Activated gamma-delta T cell (primary cell): Measurements from ENCODE around the gene CGB7.
"Not testable (repeated sequence)": the region's sequence is repeated elsewhere in the genome, so short reads cannot be mapped to it uniquely, and the experiment has no call there.

ENCODE experiments used
- DNase-seq: peaks from one replicate; lab custom pipeline; 2025; lab: John Stamatoyannopoulos, UW
- total RNA-seq, 2 donors: gene quantifications; one replicate each; lab custom pipeline; 2026; lab: John Stamatoyannopoulos, UW

CGB7 gene
- total RNA-seq = 0 to 0.04 reads per million in 2 donors

DNA sequence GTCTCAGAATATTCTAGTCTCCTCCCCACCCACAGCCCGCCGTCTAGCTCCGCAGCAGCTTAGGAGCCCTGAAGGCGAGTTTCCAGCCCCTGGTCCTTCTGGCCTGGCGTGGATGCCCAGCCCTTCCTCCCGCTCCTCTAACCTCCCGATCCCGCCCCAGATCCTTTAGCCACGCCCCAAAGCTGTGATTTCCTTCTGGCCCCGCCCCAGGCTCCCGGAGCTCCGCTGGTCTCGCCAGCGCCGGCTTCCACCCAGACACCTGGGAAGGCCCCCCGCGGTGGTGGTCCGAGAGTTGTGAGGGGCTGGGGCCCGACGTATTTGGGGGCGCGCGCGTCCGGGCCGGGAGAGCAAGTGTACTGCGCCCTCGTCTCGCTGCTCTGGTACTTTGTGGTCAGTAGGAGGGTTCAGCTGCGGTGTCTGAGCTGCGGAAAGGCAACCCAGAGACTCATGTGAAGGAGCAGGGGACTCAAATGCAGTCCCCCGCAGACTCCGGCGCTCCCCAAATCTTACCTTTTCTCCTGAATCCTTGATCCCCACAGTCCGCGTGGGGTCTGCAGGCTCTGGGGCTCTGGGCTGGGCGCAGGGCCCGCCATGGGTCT is at the start of gene CGB7:
CGB7 (minus strand) TSS at position 114 of the 599 bp plus-strand sequence. CDS start 2,374 bp downstream, outside the sequence.
- no peak for DNase-seq

DNA sequence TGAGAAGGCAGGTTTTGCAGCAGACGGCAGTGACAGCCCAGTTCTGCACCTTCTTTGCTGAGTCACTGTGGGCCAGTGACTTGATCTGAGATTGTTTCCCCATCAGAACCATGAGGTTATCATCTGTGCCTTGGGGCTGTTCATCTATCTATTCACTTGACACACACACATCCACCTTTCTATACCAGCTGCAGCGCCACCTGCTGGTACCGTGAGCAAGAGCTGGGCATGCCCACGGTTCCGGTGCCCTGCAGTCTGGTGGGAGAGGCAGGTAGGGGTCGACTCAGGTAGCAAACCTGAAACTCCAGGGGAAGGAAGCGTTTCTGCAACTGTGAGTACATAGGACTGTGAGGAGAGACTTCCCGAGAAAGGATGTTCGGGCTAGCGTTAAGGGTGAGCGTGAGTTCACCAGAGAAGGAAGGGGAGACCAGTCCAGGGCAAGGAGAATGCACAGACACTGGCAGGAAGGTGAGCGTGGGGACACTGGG is 49.1 kb upstream of the CGB7 start:
- no peak for DNase-seq

DNA sequence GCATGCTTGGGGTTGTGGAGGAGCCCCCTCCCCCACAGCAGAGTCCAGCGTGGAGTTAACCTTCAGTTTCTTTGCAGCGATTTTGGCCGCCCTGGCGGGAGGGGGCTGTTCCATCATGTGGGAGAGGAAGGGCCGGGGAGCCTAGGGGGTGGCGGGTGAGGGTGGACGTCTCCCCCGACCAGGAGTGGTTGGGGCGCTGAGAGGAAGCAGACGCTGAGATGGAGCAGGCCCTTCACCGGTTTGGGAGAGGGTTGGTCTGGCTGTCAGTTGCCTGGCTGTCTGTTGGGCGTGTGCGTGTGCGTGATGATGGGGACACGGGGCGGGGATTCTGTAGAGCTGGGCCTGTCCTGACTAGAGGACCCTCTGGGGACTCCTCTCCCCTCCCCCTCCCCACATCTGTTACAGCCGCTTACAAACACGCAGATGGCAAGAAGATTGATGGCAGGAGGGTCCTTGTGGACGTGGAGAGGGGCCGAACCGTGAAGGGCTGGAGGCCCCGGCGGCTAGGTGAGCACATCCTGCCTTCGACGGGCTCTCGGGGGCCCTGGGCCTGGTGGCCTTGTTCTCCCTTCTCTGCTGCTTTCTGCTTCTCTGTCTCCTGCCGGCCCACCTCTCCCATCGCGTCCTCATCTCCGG is 46.8 kb upstream of the CGB7 start:
- DNase-seq = no peak

DNA sequence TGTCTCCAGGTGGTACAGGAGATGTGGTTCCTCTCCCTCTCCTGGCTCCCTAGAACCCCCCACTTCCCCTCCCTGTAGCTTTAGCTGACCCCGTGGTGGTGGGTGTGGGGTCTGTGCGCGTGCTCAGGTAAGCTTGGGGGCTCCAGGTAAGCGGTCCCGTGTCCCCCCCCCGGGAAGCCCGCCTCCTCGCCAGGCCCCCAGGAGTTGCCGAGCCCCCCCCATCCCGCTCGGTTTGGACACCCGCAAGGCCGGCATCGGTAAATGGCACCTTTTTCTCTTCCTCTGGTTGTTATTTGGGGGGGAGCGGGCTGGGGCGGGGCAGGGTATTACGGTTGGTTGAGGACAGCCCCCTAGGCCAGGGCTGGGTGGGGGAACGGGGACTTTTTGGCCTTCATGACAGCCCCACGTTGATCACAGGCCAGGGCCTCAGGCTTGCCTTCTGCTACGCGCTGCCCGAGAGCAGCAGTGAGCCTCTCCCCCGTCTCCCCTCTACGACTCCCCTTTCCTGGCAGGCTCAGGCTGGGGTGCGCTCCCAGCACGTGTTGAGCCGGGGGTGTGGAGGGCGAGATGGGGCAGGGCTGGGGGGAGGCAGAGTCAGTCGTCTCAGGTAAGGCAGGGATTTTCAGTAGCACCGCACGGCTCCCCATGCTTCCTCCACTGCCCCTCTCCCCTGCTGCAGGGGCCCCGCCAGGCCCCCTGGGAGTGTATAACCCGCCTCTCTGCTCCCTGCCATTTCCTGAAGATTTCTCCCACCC is 46.0 kb upstream of the CGB7 start:
- DNase-seq = no peak

DNA sequence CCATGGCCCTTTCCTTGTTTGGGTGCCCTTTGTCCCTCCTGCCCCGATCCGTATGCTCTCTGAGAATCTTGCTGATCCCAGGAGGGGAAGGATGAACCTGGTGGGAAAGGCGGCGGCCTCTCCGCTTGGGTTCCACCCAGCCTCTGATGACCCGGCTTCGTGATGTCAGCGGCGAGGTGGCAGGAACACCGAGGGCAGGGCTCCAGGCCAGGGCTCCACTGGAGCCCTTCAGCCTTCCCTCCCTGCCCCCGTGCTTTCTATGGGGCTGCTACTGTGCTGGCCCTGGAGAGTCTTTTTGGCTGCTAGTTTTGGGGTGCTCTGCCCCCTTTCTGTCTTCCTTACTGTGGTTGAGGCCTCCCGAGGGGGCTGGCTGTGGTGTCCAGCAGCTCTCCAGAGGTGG is 44.8 kb upstream of the CGB7 start:
- no peak for DNase-seq

DNA sequence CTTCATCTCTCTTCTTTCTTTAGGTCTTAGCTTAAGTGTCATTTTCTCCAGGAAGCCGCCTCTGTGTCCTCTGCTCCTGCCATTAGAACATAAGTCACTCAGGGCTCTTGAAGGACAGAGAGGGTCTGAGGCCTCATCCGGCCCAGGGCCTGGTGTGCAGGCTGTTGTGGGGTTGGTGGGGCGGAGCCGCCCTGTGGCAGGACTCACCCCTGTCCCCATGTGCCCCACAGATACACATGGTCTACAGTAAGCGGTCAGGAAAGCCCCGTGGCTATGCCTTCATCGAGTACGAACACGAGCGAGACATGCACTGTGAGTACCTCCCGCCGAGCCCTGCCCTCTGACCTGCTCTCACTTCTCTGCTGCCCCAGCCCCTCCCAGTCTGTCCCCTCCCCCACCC is 43.6 kb upstream of the CGB7 start:
- DNase-seq = no peak

DNA sequence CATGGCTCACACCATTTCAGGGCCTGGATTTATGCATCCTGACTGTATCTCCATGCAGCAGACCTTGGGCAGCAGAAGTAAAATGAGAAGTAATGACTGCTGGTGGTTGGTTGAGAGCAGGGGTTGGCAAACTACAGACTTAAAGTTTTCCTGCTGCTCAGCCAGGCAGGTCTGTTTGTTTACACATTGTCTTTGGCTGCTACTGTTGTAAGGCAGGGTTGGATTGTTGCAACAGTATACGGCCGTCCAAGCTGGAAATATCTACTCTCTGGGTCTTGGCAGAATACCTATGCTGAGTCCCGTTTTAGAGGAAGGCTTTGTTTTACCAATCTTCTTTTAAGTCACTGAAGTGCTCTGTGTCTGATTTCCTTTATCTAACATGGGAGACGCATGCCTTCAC is 41.2 kb upstream of the CGB7 start:
- DNase-seq = no peak

DNA sequence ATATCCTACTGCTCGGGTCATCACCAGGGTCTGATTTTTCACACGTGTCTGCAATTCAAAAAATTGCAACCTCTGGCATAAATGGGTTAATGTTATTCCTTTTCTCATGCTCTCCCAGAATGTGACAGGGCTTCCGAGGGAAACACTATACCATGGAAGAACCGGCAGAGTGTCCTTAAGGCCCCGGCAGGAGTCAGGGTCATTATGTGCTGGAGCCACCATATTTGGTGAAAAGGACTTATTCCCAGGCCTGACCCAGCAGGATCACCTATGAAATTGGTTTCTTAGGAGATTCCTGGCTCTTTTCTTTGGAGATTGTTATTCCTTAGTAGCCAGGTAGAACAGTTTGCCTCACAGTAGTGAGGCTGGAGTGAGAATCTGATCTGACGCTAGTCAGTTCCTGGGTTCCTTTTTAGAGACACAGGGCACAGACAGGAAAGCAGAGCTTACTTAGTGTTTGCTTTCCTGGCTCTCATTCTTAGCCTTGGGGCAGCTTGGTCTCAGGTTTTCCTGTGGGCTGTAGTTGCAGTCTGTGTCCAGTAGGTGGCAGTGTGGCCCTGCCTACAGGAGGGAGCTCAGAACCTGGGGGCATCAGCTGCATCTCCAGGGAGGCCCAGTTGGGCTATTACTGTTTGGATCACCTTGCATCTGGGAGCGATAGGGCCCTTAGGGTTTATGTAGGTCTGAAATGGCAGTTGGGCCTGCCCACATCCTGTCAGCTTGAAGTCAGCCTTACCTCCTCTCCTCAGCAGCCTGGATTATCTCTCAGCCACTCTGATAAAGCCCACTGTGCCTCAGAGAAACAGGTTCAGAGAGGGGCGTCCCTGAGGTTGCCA is 40.1 kb upstream of the CGB7 start:
- DNase-seq = no peak

DNA sequence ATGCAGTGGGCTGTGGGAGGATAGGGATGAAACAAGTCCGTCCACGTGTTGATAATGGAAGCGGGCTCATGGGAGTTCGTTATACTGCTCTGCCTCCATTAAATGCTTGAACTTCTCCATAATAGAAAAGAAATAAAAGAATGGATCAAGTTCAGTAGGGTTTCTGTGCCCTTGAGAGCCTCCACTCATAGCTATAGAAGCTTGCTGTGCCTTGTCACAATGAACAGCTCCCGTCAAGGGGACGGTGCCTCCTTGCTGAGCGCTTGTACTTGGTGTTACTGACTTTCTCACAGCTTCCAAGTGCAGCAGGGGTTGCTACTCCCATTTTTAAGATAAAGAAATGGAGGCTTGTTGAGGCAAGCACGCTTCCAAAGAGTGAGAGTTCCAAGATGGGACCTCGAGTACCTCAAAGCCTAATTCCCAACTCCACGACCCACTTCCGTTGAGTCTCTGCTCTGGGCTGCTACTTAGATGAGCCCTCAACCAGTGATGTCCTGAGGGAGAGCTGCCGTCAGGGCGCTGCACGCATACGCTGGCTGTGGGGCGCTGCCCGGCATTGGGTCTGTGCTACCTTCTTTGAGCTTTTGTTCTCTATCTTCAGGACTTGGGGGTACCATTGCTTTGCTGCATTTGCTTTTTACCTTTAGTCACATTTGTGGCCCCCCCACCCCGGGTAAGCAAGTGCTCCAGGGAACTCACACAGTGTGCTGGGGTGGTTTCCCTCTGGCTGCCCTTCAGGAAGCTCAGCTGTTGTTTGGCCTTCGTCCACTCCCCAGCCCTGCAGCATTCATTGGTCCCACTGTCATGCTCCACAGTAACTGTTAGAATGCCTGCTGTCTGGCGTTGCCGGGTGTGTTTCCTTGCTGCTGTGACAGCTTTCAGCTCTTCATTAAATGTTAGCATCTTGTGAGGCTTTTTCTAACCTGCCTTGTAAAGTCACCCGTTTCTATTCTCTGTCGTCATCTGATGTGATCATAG is 37.2 kb upstream of the CGB7 start:
- DNase-seq = no peak

DNA sequence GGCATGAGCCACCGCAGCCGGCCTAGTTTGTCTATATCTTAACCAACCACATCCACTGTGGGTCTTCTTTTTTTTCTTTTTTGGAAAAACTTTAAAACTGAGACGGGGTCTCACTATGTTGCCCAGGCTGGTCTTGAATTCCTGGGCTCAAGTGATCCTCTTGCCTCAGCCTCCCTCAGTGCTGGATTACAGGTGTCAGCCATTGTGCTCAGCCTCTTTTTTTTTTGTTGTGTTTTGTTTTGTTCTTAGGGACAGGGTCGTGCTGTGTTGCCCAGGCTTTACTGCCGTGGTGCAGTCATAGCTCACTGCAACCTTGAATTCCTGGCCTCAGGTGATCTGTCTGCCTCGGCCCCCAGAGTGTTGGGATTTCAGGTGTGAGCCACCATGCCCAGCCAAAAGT is 35.1 kb upstream of the CGB7 start:
- no peak for DNase-seq

DNA sequence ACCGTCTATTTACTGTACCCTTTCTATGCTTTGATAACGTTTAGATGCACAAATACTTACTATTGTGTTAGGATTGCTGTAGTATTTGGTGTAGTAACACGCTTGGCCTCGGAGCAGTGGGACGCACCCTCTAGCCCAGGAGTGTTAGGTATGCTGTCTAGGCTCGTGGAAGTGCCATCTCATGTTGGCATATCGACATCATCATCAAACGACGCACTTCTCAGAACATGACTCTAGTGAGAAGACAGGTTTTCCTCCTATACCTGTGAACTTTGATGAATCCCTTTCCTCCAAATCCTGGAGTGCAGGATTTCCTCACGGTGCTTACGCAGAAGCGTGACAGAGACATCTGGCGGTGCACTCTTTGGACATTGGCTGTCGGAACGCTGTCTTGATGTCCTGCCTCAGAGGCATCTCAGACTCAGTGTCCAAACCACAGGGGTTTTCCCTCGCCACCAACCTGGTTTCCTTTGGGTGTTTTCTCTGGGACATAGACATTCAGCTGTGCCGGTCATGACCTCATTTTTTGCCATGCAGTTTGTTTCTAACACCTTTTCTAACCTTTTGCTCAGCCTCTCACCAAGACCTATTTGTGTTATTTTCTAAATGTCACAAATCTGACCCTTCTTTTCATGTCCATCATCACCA is 34.0 kb upstream of the CGB7 start:
- DNase-seq = no peak

DNA sequence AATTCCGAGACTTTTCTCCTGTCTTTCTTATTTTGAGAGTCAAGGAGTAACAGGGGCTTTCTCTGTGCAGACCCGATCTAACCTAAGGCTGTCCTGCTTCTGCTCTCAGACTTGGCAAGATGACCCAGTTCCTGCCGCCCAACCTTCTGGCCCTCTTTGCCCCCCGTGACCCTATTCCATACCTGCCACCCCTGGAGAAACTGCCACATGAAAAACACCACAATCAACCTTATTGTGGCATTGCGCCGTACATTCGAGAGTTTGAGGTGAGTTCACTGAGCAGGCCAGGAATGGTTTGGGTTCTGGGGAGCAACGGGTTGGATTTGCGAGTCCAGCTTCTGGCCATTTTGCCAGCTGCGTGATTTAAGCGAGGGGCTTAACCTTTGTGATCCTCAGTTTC is 28.7 kb upstream of the CGB7 start:
- no peak for DNase-seq

DNA sequence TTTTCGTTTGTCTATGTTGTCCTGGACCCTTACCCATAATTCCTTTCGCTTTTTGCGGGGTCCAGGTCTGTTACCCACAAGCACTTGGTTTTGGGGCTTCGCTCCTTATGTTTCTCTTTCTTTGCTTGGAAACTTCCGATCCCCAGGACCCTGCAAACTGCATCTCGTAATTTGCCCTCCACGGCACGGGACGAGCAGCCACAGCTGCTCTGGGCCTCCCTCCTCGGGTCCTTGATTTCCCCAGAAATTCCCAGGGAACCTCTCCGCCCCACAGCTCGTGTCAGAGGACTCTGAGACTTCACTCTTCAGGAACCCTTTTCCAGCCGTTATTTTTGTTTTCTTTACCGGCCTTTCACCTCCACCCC is 28.3 kb upstream of the CGB7 start:
- no peak for DNase-seq

DNA sequence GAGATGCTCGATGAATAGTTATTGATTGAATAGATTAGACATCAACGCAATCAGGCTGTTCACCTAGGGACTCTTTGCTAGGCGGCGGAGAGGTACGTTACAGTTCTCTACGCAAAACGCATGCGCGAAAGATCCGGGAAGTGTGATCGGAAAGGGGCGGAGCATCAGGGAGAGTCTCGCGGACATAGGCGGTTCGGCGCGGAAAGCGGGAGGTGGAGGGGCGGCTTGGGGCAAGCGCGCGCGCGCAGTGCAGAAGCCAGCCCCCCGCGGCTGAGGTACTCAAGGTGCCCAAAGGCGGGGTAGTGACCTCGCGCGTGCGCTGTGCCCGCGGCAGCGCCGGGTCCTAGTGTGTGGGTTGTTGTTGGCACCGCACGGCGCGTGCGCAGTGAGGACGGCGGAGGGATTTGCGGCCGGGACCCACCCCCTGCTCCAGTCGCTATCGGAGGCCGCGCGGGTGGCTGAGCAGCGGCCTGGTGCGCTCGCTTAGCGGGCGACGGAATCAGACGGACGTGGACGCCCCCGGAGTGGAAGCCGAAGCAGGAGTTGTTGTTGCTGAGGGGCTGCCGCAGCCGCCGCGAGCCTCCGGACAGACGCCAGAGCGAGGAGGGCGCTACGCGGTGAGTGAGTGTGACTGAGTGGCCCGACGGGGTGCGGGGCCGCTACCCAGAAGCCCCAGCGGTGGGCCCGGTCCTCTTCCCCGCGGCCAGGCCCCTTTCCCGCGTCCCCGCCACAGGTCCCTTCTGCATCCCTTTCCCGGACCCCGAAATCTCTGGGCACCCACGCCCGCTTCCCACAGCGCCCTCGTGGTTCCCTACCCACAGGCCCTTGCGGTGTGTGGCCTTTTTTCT is 27.7 kb upstream of the CGB7 start, which contains the start of gene SNRNP70:
SNRNP70 (plus strand) TSS at position 432 of the 848 bp plus-strand sequence. CDS start 964 bp downstream, outside the sequence.
- peak; percentile 100 for DNase-seq

DNA sequence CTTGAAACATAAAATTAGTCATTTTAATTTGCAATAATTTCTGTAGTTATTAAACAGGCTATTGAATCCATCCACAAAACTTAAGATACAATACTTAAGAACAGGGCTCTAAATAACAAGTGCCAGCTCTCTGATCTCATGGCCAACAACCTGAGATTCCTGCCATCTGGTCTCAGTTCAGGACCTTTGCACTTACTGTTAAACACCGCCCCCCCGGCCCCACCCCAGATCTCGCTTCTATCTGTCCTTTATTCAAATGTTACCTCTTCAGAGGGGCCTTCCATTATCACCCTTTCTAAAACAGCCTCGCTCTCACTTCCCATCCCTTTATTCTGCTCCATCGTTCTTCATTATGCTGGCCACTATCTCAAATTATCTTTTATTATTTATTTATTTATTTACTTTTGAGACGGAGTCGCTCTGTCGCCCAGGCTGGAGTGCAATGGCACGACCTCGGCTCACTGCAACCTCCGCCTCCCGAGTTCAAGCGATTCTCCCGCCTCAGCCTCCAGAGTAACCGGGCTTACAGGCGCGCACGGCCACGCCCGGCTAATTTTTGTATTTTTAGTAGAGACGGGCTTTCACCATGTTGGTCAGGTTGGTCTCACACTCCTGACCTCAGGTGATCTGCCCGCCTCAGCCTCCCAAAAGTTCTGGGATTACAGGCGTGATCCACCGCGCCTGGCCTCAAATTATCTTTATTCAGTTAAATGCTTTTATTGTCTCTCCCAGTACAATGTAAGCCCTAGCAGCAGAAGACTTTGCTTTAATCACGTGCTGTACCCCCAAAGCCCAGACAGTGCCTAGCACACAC is 26.9 kb upstream of the CGB7 start:
- DNase-seq = no peak

DNA sequence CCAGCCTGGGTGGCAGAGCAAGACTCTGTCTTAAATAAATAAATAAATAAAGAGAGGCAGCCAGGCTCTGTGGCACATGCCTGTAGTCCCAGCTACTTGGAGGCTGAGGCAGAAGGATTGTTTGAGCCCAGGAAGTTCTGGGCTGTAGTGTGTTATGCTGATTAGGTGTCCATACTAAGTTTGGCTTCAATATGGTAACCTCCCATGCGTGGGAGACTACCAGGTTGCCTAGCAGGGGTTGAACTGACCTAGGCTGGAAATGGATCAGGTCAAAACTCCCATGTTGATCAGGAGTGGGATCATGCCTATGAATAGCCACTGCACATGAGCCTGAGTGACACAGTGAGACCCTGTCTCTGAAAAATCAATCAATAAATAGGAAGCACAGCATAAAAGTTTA is 23.7 kb upstream of the CGB7 start:
- DNase-seq = no peak

DNA sequence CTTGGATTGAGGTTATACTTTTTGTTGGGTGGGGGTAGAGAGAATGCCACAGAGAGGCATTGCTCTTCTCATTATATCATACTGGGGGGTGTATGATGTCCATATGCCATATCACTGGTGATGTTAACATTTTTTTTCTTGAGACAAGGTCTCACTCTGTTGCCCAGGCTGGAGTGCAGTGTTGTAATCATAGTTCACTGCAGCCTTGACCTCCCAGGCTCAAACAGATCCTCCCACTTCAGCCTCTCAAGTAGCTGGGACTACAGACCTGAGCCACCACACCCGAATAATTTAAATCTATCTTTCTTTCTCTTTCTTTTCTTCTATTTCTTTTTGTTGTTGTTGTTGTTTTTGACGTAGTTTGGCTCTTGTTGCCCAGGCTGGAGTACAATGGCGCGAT is 22.8 kb upstream of the CGB7 start:
- DNase-seq = no peak

DNA sequence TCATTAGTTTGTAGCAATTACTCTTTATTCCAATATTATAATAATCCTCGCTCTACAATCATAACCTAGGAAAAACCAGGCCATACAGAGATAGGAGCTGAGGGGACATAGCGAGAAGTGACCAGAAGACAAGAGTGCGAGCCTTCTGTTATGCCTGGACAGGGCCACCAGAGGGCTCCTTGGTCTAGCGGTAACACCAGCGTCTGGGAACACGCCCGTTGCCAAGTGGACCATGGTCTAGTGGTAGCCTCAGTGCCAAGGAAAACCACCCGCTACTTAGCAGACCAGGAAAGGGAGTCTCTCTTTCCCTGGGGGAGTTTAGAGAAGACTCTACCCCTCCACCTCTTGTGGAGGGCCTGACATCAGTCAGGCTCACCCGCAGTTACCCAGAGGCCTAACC is 17.3 kb upstream of the CGB7 start:
- not testable (repeated sequence) for DNase-seq
